ENCODE results near the gene MAP1A.
"Not testable (repeated sequence)": the region's sequence is repeated elsewhere in the genome, so short reads cannot be mapped to it uniquely, and the experiment has no call there.

MAP1A gene

GRCh38 chr15:43531018-43531670, 13.7 kb downstream of the MAP1A start:
- DNase-seq, result peak; percentile 54

- not testable (repeated sequence) for DNase-seq
These were observed 15.4 kb downstream of the MAP1A start for GRCh38 chr15:43532826-43533225.

- no peak for DNase-seq
These were observed 17.5 kb downstream of the MAP1A start for GRCh38 chr15:43534897-43535296.

- no peak for DNase-seq
These were observed 20.7 kb downstream of the MAP1A start for GRCh38 chr15:43538091-43538490.

GRCh38 chr15:43541785-43542184, 24.4 kb downstream of the MAP1A start:
- DNase-seq, result no peak

- no peak for DNase-seq
These were observed 26.9 kb downstream of the MAP1A start for GRCh38 chr15:43544266-43544665.

- DNase-seq, result no peak
These were observed 28.0 kb downstream of the MAP1A start for GRCh38 chr15:43545426-43545825.

- DNase-seq, result no peak
These were observed 30.1 kb downstream of the MAP1A start for GRCh38 chr15:43547539-43547938.

GRCh38 chr15:43550527-43551363, 33.3 kb downstream of the MAP1A start:
- no peak for DNase-seq

- DNase-seq, result no peak
These were observed 34.8 kb downstream of the MAP1A start for GRCh38 chr15:43552256-43552655.

GRCh38 chr15:43552986-43553385, 35.6 kb downstream of the MAP1A start:
- no peak for DNase-seq

GRCh38 chr15:43562753-43563152, 45.3 kb downstream of the MAP1A start:
- not testable (repeated sequence) for DNase-seq

GRCh38 chr15:43563793-43564192, 46.4 kb downstream of the MAP1A start:
- DNase-seq, result not testable (repeated sequence)

GRCh38 chr15:43566615-43567014, 49.2 kb downstream of the MAP1A start:
- DNase-seq, result not testable (repeated sequence)

GRCh38 chr15:43574607-43575006, 57.2 kb downstream of the MAP1A start:
- not testable (repeated sequence) for DNase-seq

All from femur (tissue), 1 donor.